ENCODE measurements around the gene PACS1. TPM values are rescaled to one million over a fixed set of nuclear protein-coding genes. Genes with fewer than 3 reads are reported as not detected.

PACS1 gene
- total and polyA plus RNA-seq, 8 donors = 14.7 to 269 (median 51.0) TPM

DNA sequence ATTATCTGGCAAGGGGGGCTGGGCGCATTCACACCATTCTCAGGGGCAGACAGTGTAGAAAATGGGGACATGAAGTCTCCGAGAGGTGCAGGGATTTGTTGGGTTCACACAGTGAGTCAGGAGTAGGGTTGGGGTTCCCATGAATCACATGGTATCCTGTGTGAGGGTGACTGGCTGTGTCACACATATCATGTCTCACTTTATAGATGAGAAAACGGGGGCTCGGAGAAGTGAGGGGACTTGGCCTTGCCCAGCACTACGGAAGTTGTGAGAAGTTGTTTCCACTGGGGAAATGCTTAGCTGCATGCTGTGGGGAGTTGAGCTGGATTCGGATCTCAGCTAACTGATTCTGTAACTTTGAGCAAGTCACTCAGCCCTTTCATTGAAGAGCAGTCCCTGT, 25.3 kb upstream of the PACS1 start:
- Histone ChIP-seq H3K4me1 (peaks cover 13 to 17% (median 16%) of the 10 kb centered on the region in 4 donors), H3K9me3 (no peaks in the 10 kb centered on the region), H3K27me3 (peaks cover 0 to 35% (median 19%) of the 10 kb centered on the region in 3 donors), H3K27ac (no peak overlapping the region), H3K4me3 (no peak overlapping the region), H3K36me3 (no peaks in the 10 kb centered on the region)
- 56 to 67% (median 62%) methylated on average over 6 of the region's 6 CpGs for WGBS, 5 donors
- DNase-seq = no peak
- TF ChIP-seq POLR2AphosphoS5 (IDR thresholded peaks at IDR 0.05) (no peak), POLR2A (IDR thresholded peaks at IDR 0.05) (no peak), CTCF (IDR thresholded peaks at IDR 0.05) (no peak), EP300 (IDR thresholded peaks at IDR 0.05) (no peak)
- intact Hi-C loops (cut with DNase I; ENCODE audit: low total_unique reads) = no loop called here

DNA sequence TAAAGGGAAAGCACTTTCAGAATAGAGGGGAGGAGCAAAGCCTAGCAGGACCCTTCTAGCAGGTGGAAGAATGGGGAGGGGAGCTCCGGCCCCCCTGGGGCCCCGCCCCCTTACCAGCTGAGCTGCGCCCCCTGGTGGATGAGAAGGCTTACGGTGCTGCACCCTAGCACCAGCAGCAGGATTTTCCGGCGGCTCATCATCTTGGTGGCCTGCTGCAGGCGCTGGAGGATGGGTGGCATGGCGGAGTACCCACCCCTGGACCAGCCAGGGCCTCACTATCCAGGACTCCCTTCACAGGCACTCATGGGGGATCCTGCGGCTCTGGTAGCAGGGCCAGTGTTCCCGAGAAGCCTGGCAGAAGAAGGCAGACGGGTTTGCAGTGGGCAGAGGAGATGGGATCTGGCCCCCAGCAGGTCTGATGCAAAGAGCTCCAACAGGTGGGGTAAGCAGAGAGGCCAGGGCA, 24.9 kb upstream of the PACS1 start:
- TF ChIP-seq POLR2A (IDR thresholded peaks at IDR 0.05) = no peak
- no peak for TF ChIP-seq EP300 (IDR thresholded peaks at IDR 0.05)
- TF ChIP-seq POLR2AphosphoS5 (IDR thresholded peaks at IDR 0.05) = no peak
- peak in 5 of 7 experiments; percentile 44 to 95 (median 85) for TF ChIP-seq CTCF (IDR thresholded peaks at IDR 0.05)

DNA sequence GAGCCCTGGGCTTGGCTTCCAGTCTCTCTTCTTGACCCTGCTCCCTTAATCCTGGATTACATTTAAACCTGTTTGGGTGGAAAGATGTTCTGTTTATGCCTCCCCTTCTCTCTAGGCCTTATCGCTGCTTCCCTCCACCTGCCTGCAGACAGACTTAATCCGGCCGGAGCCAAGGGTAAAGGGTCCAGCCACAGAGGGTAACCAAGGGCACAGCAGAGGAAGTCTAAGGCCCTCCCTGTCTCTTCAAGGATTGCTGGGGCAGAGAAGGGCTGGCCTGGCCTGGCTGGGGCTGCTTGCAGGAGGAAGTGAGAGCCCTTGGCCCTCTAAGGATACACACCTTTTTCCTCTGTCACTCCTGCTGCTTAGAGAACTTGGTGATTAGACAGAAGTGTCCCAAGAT, 23.2 kb upstream of the PACS1 start:
- H3K9me3 ChIP-seq = no peaks in the 10 kb centered on the region

More for the DNA sequence above, 24.9 kb upstream of the PACS1 start:
- H3K27me3 ChIP-seq = peaks cover 0 to 37% (median 19%) of the 10 kb centered on the region in 3 donors
- no peaks in the 10 kb centered on the region for H3K9me3 ChIP-seq
- H3K4me1 ChIP-seq = peaks cover 13 to 17% (median 16%) of the 10 kb centered on the region in 4 donors
- intact Hi-C loops (cut with DNase I; ENCODE audit: low total_unique reads) = no loop called here
- no peak overlapping the region for H3K27ac ChIP-seq
- H3K36me3 ChIP-seq = no peaks in the 10 kb centered on the region
- H3K4me3 ChIP-seq = no peak overlapping the region
- peak; percentile 82 to 89 for DNase-seq
- WGBS, 5 donors = 2 to 29% (median 15%) methylated on average over 2 to 11 of the region's 11 CpGs

More for the DNA sequence above, 23.2 kb upstream of the PACS1 start:
- intact Hi-C loops (cut with DNase I; ENCODE audit: low total_unique reads) = no loop called here
- WGBS, 5 donors = 87 to 100% (median 89%) methylated on average over 3 of the region's 3 CpGs
- H3K4me3 ChIP-seq = no peak overlapping the region
- H3K27ac ChIP-seq = no peak overlapping the region
- no peak for TF ChIP-seq POLR2AphosphoS5 (IDR thresholded peaks at IDR 0.05)
- TF ChIP-seq POLR2A (IDR thresholded peaks at IDR 0.05) = no peak
- TF ChIP-seq CTCF (IDR thresholded peaks at IDR 0.05) = no peak
- no peak for TF ChIP-seq EP300 (IDR thresholded peaks at IDR 0.05)
- peaks cover 0 to 37% (median 19%) of the 10 kb centered on the region in 3 donors for H3K27me3 ChIP-seq
- no peaks in the 10 kb centered on the region for H3K36me3 ChIP-seq
- DNase-seq = no peak
- H3K4me1 ChIP-seq = peaks cover 20 to 28% (median 27%) of the 10 kb centered on the region in 4 donors

Measured in stomach (tissue), 9 donors.